Activated T-cell treated with anti-CD3 and anti-CD28 coated beads, Interleukin-2, amount 50 U/mL, for 4 hours (primary cell): ENCODE results near the gene SNTB2. TPM values are rescaled to one million over a fixed set of nuclear protein-coding genes. Genes with fewer than 3 reads are reported as not detected.
"Not testable (repeated sequence)": the region's sequence is repeated elsewhere in the genome, so short reads cannot be mapped to it uniquely, and the experiment has no call there.

Source experiments
- ATAC-seq, 2 donors: fragments of 200-7000 bp; cut with Tn5 transposase; one replicate each; pipeline ENCODE4 v1.10.0; 2021
- DNase-seq: peaks from one replicate; pipeline ENCODE4 v3.0.0-alpha.2; 2020
- H3K27me3 Mint-ChIP-seq: one replicate; pipeline ENCODE4 v1.8.0; 2021; ENCODE audit warnings: low read depth, mixed read lengths
- H3K36me3 Mint-ChIP-seq: one replicate; pipeline ENCODE4 v1.8.0; 2022; ENCODE audit warnings: mixed read lengths; ENCODE audit not compliant: insufficient read depth
- H3K4me1 Mint-ChIP-seq: one replicate; pipeline ENCODE4 v1.8.0; 2021; ENCODE audit warnings: low read depth, mixed read lengths
- H3K4me3 Mint-ChIP-seq: one replicate; pipeline ENCODE4 v1.8.0; 2021; ENCODE audit warnings: mild to moderate bottlenecking, moderate library complexity, mixed read lengths
- H3K9me3 Mint-ChIP-seq: one replicate; pipeline ENCODE4 v1.8.0; 2021; ENCODE audit warnings: mixed read lengths
- total RNA-seq, 3 donors: library from RNA; stranded (reverse); gene quantifications; one replicate each; pipeline ENCODE4 v1.2.1, GENCODE V29; 2021

SNTB2 gene
- 10 to 100 TPM; 11.7 to 15.5 (median 13.1) TPM for total RNA-seq

DNA sequence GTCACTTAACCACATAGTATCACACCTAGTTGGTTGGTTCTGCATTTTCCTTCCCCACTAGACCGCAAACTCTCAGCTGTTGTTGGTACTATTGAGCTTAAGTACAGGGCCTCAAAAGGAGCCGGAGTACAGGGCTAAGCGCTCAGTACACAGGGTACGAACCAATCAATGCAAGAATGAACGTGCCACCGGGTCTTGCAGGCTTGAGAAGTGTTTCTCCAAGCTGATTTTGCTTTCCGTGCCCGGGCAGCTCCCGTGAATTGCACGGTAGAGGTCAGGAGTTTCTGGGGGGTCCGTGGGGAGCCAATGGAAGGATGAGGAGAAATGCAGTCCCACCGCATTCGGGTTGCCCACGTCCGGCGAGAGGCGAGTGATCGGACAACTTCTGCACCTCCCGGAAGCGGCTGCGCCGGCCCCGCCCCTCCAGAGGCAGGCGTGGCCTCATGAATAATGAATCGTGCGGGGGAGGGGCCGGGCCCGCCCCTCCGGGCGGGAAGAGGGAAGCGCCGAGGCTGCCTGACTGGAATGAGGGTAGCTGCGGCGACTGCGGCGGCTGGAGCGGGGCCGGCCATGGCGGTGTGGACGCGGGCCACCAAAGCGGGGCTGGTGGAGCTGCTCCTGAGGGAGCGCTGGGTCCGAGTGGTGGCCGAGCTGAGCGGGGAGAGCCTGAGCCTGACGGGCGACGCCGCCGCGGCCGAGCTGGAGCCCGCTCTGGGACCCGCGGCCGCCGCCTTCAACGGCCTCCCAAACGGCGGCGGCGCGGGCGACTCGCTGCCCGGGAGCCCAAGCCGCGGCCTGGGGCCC, at the start of gene SNTB2:
Gene SNTB2, plus strand, starts transcription at position 523 of the 804 bp plus-strand sequence. Its CDS starts 3 bp downstream, at position 526.
- Mint-ChIP-seq H3K4me1 (peaks cover 50% of the 10 kb centered on the region), H3K9me3 (no peaks in the 10 kb centered on the region), H3K27me3 (no peaks in the 10 kb centered on the region), H3K4me3 (peak within 1 kb of the TSS; percentile 94), H3K36me3 (peaks cover 3% of the 10 kb centered on the region)
- peak; percentile 81 to 82 for ATAC-seq
- DNase-seq = peak; percentile 70

DNA sequence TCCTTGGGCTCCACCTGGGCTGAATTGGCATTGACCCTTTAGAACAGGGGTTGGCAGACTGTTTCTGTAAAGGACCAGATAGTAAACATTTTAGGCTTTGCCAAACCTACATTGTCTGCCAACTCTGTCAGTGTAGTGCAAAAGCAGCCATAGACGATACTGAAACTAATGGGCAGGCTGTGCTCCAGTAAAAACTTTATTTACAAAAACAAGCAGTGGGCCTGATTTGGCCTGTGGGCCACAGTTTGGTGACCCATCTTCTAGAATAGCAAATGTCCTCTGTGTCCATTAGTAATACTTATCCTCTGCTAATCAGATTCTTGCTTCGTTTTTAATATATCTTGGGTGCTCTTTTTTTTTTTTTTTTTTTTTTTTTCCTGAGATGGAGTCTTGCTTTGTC, 48.4 kb upstream of the SNTB2 start:
- no peaks in the 10 kb centered on the region for H3K9me3 Mint-ChIP-seq
- H3K4me1 Mint-ChIP-seq = peaks cover 20% of the 10 kb centered on the region
- peaks cover 56% of the 10 kb centered on the region for H3K36me3 Mint-ChIP-seq
- ATAC-seq = no peak
- H3K27me3 Mint-ChIP-seq = no peaks in the 10 kb centered on the region
- no peak overlapping the region for H3K4me3 Mint-ChIP-seq
- DNase-seq = no peak

- Mint-ChIP-seq H3K4me1 (peaks cover 12% of the 10 kb centered on the region), H3K36me3 (peaks cover 51% of the 10 kb centered on the region)
- not testable (repeated sequence) for H3K9me3 Mint-ChIP-seq, DNase-seq, H3K27me3 Mint-ChIP-seq, ATAC-seq, H3K4me3 Mint-ChIP-seq
Observed at GRCh38 chr16:69139464-69139863, 47.5 kb upstream of the SNTB2 start.

DNA sequence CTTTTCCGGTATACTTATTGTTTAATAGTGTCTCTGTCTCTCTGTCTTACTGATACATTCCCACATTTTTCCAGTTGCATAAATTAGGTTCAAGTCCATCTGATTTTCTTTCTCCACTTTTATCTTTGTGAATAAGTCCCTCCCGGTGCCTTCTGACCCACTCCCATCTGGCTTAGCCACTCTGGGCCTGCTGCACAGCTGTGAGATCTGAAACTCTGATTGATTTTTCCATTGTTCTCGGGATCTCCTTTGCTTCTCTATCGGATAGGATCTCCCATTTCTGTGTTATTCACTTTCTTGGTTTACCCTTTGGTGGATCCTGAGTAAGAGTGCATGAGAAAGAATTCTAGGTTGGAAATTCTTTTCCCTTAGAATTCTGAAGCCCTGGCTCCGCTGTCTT, 46.0 kb upstream of the SNTB2 start:
- ATAC-seq (no peak), DNase-seq (no peak)
- H3K9me3 Mint-ChIP-seq = no peaks in the 10 kb centered on the region
- peaks cover 54% of the 10 kb centered on the region for H3K36me3 Mint-ChIP-seq
- no peak overlapping the region for H3K4me3 Mint-ChIP-seq
- H3K4me1 Mint-ChIP-seq = peaks cover 6% of the 10 kb centered on the region
- H3K27me3 Mint-ChIP-seq = no peaks in the 10 kb centered on the region

GRCh38 chr16:69141936-69142335, 45.0 kb upstream of the SNTB2 start:
- H3K4me1 Mint-ChIP-seq = peaks cover 3% of the 10 kb centered on the region
- ATAC-seq = no peak
- peaks cover 59% of the 10 kb centered on the region for H3K36me3 Mint-ChIP-seq
- no peak for DNase-seq
- no peaks in the 10 kb centered on the region for H3K9me3 Mint-ChIP-seq
- H3K27me3 Mint-ChIP-seq = no peaks in the 10 kb centered on the region
- no peak overlapping the region for H3K4me3 Mint-ChIP-seq

- H3K9me3 Mint-ChIP-seq = no peaks in the 10 kb centered on the region
- H3K27me3 Mint-ChIP-seq = no peaks in the 10 kb centered on the region
- peaks cover 53% of the 10 kb centered on the region for H3K36me3 Mint-ChIP-seq
- DNase-seq = no peak
- no peak overlapping the region for H3K4me3 Mint-ChIP-seq
- no peak for ATAC-seq
- H3K4me1 Mint-ChIP-seq = peaks cover 3% of the 10 kb centered on the region
Observed at GRCh38 chr16:69143116-69143515, 43.8 kb upstream of the SNTB2 start.

- Mint-ChIP-seq H3K36me3 (peaks cover 40% of the 10 kb centered on the region), H3K4me1 (peaks cover 3% of the 10 kb centered on the region), H3K4me3 (no peak overlapping the region), H3K27me3 (no peaks in the 10 kb centered on the region), H3K9me3 (no peaks in the 10 kb centered on the region)
- no peak for DNase-seq
- ATAC-seq = no peak
Observed at GRCh38 chr16:69145658-69146057, 41.3 kb upstream of the SNTB2 start.

- H3K4me3 Mint-ChIP-seq, DNase-seq, H3K9me3 Mint-ChIP-seq, H3K27me3 Mint-ChIP-seq, H3K4me1 Mint-ChIP-seq, ATAC-seq: not testable (repeated sequence)
- H3K36me3 Mint-ChIP-seq = peaks cover 34% of the 10 kb centered on the region
Observed at GRCh38 chr16:69149621-69150020, 37.3 kb upstream of the SNTB2 start.

DNA sequence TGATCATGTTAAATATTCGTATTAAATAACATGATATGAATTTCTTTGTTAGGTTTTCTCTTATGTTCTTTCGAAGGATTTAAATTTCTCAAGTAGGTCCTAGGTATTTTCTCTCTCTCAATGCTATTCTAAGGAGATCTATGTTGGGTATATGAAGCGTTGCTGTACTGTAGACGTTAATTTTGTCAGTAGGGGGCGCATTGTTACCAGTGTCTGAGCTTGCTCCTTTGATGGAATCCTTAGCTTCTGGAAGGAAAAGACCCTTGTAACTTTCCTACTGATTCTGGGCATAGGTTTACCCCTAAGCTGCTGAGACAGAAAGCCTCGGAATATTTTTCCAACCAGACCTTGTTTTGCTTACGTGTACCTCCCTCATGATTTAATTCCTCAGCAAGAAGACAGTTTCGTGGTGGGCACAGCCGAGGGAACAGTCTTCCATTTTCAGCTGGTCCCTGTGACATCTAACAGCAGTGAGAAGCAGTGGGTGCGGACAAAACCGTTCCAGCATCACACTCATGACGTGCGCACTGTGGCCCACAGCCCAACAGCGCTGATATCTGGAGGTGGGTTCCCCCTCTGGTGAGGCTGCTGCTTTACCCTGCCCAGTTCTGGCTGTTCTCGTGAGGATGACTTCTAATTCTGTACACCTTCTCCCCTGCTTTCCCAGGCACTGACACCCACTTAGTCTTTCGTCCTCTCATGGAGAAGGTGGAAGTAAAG, 36.7 kb upstream of the SNTB2 start:
- H3K36me3 Mint-ChIP-seq = peaks cover 36% of the 10 kb centered on the region
- DNase-seq = peak; percentile 32
- no peak overlapping the region for H3K4me3 Mint-ChIP-seq
- no peaks in the 10 kb centered on the region for H3K27me3 Mint-ChIP-seq
- no peaks in the 10 kb centered on the region for H3K9me3 Mint-ChIP-seq
- peaks cover 3% of the 10 kb centered on the region for H3K4me1 Mint-ChIP-seq
- ATAC-seq = peak; percentile 56 to 70

- ATAC-seq (no peak), DNase-seq (no peak)
- H3K9me3 Mint-ChIP-seq = no peaks in the 10 kb centered on the region
- no peaks in the 10 kb centered on the region for H3K27me3 Mint-ChIP-seq
- peak overlapping the region; percentile 7 for H3K4me3 Mint-ChIP-seq
- H3K36me3 Mint-ChIP-seq = peaks cover 57% of the 10 kb centered on the region
- H3K4me1 Mint-ChIP-seq = peaks cover 18% of the 10 kb centered on the region
Observed at GRCh38 chr16:69157196-69157595, 29.8 kb upstream of the SNTB2 start.

DNA sequence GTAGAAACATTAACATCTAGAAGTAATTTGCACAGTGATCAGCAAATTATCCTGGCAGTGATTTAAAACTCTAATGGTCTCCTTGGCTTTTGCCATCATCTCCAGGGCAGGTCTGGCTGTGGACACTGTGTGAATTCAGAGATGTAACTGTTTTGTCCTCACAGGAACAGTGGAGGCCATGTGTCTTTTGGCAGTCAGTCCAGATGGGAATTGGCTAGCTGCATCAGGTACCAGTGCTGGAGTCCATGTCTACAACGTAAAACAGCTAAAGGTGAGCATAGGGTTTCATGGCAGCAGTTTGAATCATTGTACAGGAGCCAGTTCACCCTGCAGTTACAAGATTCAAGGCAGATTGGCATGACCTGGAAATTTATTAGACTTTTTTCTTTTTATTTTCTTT, 26.8 kb upstream of the SNTB2 start:
- Mint-ChIP-seq H3K27me3 (no peaks in the 10 kb centered on the region), H3K4me1 (peaks cover 32% of the 10 kb centered on the region), H3K9me3 (no peaks in the 10 kb centered on the region), H3K4me3 (no peak overlapping the region), H3K36me3 (peaks cover 58% of the 10 kb centered on the region)
- ATAC-seq (no peak), DNase-seq (no peak)

GRCh38 chr16:69165584-69165983, 21.4 kb upstream of the SNTB2 start:
- ATAC-seq (no peak), DNase-seq (no peak)
- Mint-ChIP-seq H3K4me1 (peaks cover 41% of the 10 kb centered on the region), H3K36me3 (peaks cover 59% of the 10 kb centered on the region), H3K27me3 (no peaks in the 10 kb centered on the region), H3K4me3 (peak overlapping the region; percentile 73), H3K9me3 (no peaks in the 10 kb centered on the region)

GRCh38 chr16:69166221-69166833, 20.6 kb upstream of the SNTB2 start:
- peak; percentile 92 to 93 for ATAC-seq
- H3K27me3 Mint-ChIP-seq = no peaks in the 10 kb centered on the region
- DNase-seq = peak; percentile 69
- no peaks in the 10 kb centered on the region for H3K9me3 Mint-ChIP-seq
- peaks cover 51% of the 10 kb centered on the region for H3K36me3 Mint-ChIP-seq
- peaks cover 45% of the 10 kb centered on the region for H3K4me1 Mint-ChIP-seq
- peak overlapping the region; percentile 73 for H3K4me3 Mint-ChIP-seq
